H1 (cell line): Measurements from ENCODE around the gene FXN. TPM values are rescaled to one million over a fixed set of nuclear protein-coding genes. Genes with fewer than 3 reads are reported as not detected.

ENCODE experiments used
- CTCF ChIA-PET: fragments of 300-600 bp; sonication (Branson Sonifier 250); formaldehyde crosslinking; loops from one replicate; lab custom pipeline; 2021; ENCODE audit not compliant: partially characterized antibody; lab: Charles Lee
- POLR2A ChIA-PET: fragments of 300-600 bp; sonication (Branson Sonifier 250); formaldehyde crosslinking; loops from one replicate; lab custom pipeline; 2021; ENCODE audit warnings: inconsistent platforms; ENCODE audit not compliant: partially characterized antibody; lab: Charles Lee
- DNase-seq, 2 experiments: peaks; one replicate each; pipeline versions ENCODE4 v3.0.0 to v3.0.0-alpha.2; 2010 to 2022; ENCODE audit warnings: low spot score in 2 of 2, low read depth in 1 of 2, mixed read lengths in 1 of 2
- FAIRE-seq: peaks from 2 replicates; lab custom pipeline; 2011; peaks lifted over from hg19 to GRCh38; lab: Jason Lieb, UNC
- H2AFZ ChIP-seq: 2 replicates; pipeline ENCODE4 v1.8.1; 2012; ENCODE audit warnings: low read length, inconsistent platforms
- H2AK5ac ChIP-seq: 2 replicates; pipeline ENCODE4 v1.6.1; 2013; ENCODE audit warnings: low read depth, low read length
- H2BK120ac ChIP-seq: replicated peaks from 2 replicates; pipeline ENCODE3; 2013; ENCODE audit warnings: low read depth, low read length, inconsistent platforms
- H2BK12ac ChIP-seq: 2 replicates; pipeline ENCODE4 v1.6.1; 2013; ENCODE audit warnings: low read depth, low read length
- H2BK15ac ChIP-seq: 2 replicates; pipeline ENCODE4 v1.6.1; 2013; ENCODE audit warnings: low read length
- H2BK20ac ChIP-seq: 2 replicates; pipeline ENCODE4 v1.6.1; 2013; ENCODE audit warnings: low read length
- H2BK5ac ChIP-seq: 2 replicates; pipeline ENCODE4 v1.6.1; 2013; ENCODE audit warnings: low read depth, low read length
- H3K14ac ChIP-seq: 2 replicates; pipeline ENCODE4 v1.6.1; 2013; ENCODE audit warnings: inconsistent platforms; ENCODE audit not compliant: insufficient read length
- H3K18ac ChIP-seq: 2 replicates; pipeline ENCODE4 v1.6.1; 2013; ENCODE audit warnings: low read length; ENCODE audit errors: extremely low read depth
- H3K23ac ChIP-seq: 2 replicates; pipeline ENCODE4 v1.6.1; 2013; ENCODE audit warnings: inconsistent platforms; ENCODE audit not compliant: insufficient read length
- H3K23me2 ChIP-seq: 2 replicates; pipeline ENCODE4 v1.6.1; 2013; ENCODE audit warnings: low read depth, low read length
- H3K27ac ChIP-seq: 2 replicates; pipeline ENCODE4 v1.6.1; 2011; ENCODE audit warnings: low read depth, low read length, inconsistent platforms
- H3K27me3 ChIP-seq, 4 experiments: replicated peaks in 1 of 4; 1 replicate in 1 of 4; 2 replicates in 3 of 4; pipeline versions ENCODE4 v1.6.1 to v1.8.1; 2011 to 2013; ENCODE audit warnings: low read length in 3 of 4, mild to moderate bottlenecking in 3 of 4, inconsistent platforms in 2 of 4, mixed read lengths in 2 of 4, moderate library complexity in 1 of 4; ENCODE audit not compliant: control insufficient read depth in 3 of 4, insufficient read depth in 3 of 4; ENCODE audit errors: extremely low read depth in 1 of 4
- H3K36me3 ChIP-seq, 4 experiments: 2 replicates each; pipeline versions ENCODE4 v1.6.1 to v1.8.1; 2011 to 2013; ENCODE audit warnings: mild to moderate bottlenecking in 4 of 4, low read length in 3 of 4, moderate library complexity in 2 of 4, control low read depth in 1 of 4, inconsistent platforms in 1 of 4; ENCODE audit not compliant: insufficient read depth in 4 of 4, control insufficient read depth in 2 of 4
- H3K4ac ChIP-seq: replicated peaks from 2 replicates; pipeline ENCODE3; 2013; ENCODE audit warnings: low read length, low read depth, mixed read lengths, inconsistent platforms; ENCODE audit not compliant: insufficient read length
- H3K4me1 ChIP-seq, 4 experiments: replicated peaks in 1 of 4; 1 replicate in 1 of 4; 2 replicates in 3 of 4; pipeline versions ENCODE4 v1.6.1 to v1.8.1; 2011 to 2013; ENCODE audit warnings: low read length in 3 of 4, inconsistent platforms in 2 of 4, mixed read lengths in 1 of 4; ENCODE audit not compliant: insufficient read depth in 4 of 4, control insufficient read depth in 3 of 4
- H3K4me2 ChIP-seq, 2 experiments: 2 replicates each; pipeline versions ENCODE4 v1.6.1 to v1.8.1; 2011 to 2013; ENCODE audit warnings: low read depth in 2 of 2, low read length in 2 of 2, control low read depth in 1 of 2, inconsistent platforms in 1 of 2, mild to moderate bottlenecking in 1 of 2; ENCODE audit not compliant: insufficient read depth in 1 of 2
- H3K4me3 ChIP-seq, 4 experiments: fragments of 200-600, 300-600 bp in 1 of 4; sonication (generic), shearing (Covaris generic), sonication (Bioruptor Twin) in 1 of 4; 2 replicates each; pipeline versions ENCODE4 v1.5.1 to v1.8.1; 2011 to 2016; ENCODE audit warnings: low read length in 4 of 4, low read depth in 3 of 4, control low read depth in 2 of 4, inconsistent platforms in 2 of 4, mild to moderate bottlenecking in 2 of 4, mixed read lengths in 1 of 4, moderate library complexity in 1 of 4; ENCODE audit not compliant: insufficient read depth in 2 of 4; ENCODE audit errors: extremely low read depth in 1 of 4
- H3K56ac ChIP-seq: replicated peaks from 2 replicates; pipeline ENCODE3; 2013; ENCODE audit warnings: low read depth, mild to moderate bottlenecking, mixed read lengths, low read length, inconsistent platforms; ENCODE audit not compliant: insufficient read length
- H3K79me1 ChIP-seq: 2 replicates; pipeline ENCODE4 v1.6.1; 2013; ENCODE audit warnings: low read depth, low read length, control low read depth
- H3K79me2 ChIP-seq, 2 experiments: 2 replicates each; pipeline versions ENCODE4 v1.6.1 to v1.8.1; 2012 to 2013; ENCODE audit warnings: low read length in 2 of 2, mild to moderate bottlenecking in 2 of 2, inconsistent platforms in 1 of 2; ENCODE audit not compliant: insufficient read depth in 2 of 2, control insufficient read depth in 1 of 2
- H3K9ac ChIP-seq, 4 experiments: replicated peaks in 1 of 4; 1 replicate in 1 of 4; 2 replicates in 3 of 4; pipeline versions ENCODE4 v1.6.1 to v1.8.1; 2011 to 2013; ENCODE audit warnings: low read depth in 3 of 4, low read length in 3 of 4, control low read depth in 2 of 4, mild to moderate bottlenecking in 2 of 4, moderate library complexity in 2 of 4, inconsistent platforms in 1 of 4; ENCODE audit errors: extremely low read depth in 1 of 4
- H3K9me3 ChIP-seq, 2 experiments: 2 replicates each; pipeline versions ENCODE4 v1.6.1 to v1.8.1; 2012 to 2013; ENCODE audit warnings: mild to moderate bottlenecking in 2 of 2, moderate library complexity in 2 of 2, control low read depth in 1 of 2, inconsistent platforms in 1 of 2, low read depth in 1 of 2, low read length in 1 of 2, mixed read lengths in 1 of 2; ENCODE audit not compliant: insufficient read depth in 2 of 2
- H4K20me1 ChIP-seq, 2 experiments: replicated peaks in 1 of 2; 2 replicates each; pipeline versions ENCODE3 to v1.8.1; 2011 to 2013; ENCODE audit warnings: inconsistent platforms in 2 of 2, low read length in 2 of 2, mild to moderate bottlenecking in 1 of 2; ENCODE audit not compliant: insufficient read depth in 2 of 2, control insufficient read depth in 1 of 2
- H4K5ac ChIP-seq: 2 replicates; pipeline ENCODE4 v1.6.1; 2013; ENCODE audit warnings: low read length, low read depth, mixed read lengths, inconsistent platforms; ENCODE audit not compliant: insufficient read length
- H4K8ac ChIP-seq: 2 replicates; pipeline ENCODE4 v1.8.0; 2013; ENCODE audit warnings: mild to moderate bottlenecking, moderate library complexity, low read length, inconsistent platforms; ENCODE audit not compliant: insufficient read depth; ENCODE audit errors: extremely low read depth
- H4K91ac ChIP-seq: replicated peaks from 2 replicates; pipeline ENCODE3; 2013; ENCODE audit warnings: low read length, mixed read lengths, inconsistent platforms; ENCODE audit not compliant: insufficient read length
- BCL11A ChIP-seq, 2 experiments: IDR thresholded peaks; one replicate each; pipeline ENCODE4 v1.6.1; 2011; ENCODE audit warnings: low read depth in 2 of 2, low read length in 2 of 2, mild to moderate bottlenecking in 2 of 2
- E2F6 ChIP-seq: IDR thresholded peaks from 2 replicates; pipeline ENCODE4 v1.6.1; 2012; ENCODE audit warnings: inconsistent platforms
- EZH2 ChIP-seq: fragments of 200-600 bp; sonication (generic); IDR thresholded peaks from 2 replicates; pipeline ENCODE4 v1.7.1; 2012; ENCODE audit warnings: low read depth, mild to moderate bottlenecking, moderate library complexity, low read length, inconsistent platforms; ENCODE audit not compliant: severe bottlenecking
- POLR2AphosphoS5 ChIP-seq: IDR thresholded peaks from 2 replicates; pipeline ENCODE4 v1.6.1; 2011; ENCODE audit warnings: low read depth, low read length
- WGBS, 2 experiments: shearing (Covaris generic) in 1 of 2; methylation state at CpG; one replicate each; pipeline versions ENCODE4 v1.1.6 to v1.1.7; 2013 to 2015; ENCODE audit warnings: low lambda C conversion rate in 2 of 2, mixed read lengths in 2 of 2, inconsistent platforms in 1 of 2, low coverage in 1 of 2, missing lambda C conversion rate in 1 of 2; ENCODE audit not compliant: insufficient replicate concordance in 2 of 2, insufficient coverage in 1 of 2, insufficient read length in 1 of 2; ENCODE audit errors: extremely low coverage in 1 of 2, missing lambda C conversion rate in 1 of 2; 5-methylcytosine and 5-hydroxymethylcytosine counted together
- polyA plus RNA-seq, 7 experiments: library from polyadenylated mRNA; depleted of rRNA in 3 of 7; stranded (reverse) in 5 of 7; unstranded in 2 of 7; fragments of >200 nt in 5 of 7; fragments of 200-250 nt in 2 of 7; gene quantifications; 1 replicate in 5 of 7; 2 replicates in 1 of 7; 4 replicates in 1 of 7; pipeline versions ENCODE4 v1.2.1 to v1.2.3, GENCODE V29; 2011 to 2013; ENCODE audit warnings: missing spikeins in 2 of 7, mixed read lengths in 2 of 7
- total RNA-seq: library from RNA; stranded (reverse); fragmentation: NEBNext Ultra II Directional; extraction: Animal tissue kit (Norgen Biotek cat#: 25700); gene quantifications from 2 replicates; pipeline ENCODE4 v1.2.1, GENCODE V29; 2021

FXN gene
- total and polyA plus RNA-seq, 2 of the 8 experiments (the other 6 are each of a cell fraction or from before 2014, with no cell fraction given): 34.2 to 37.5 TPM

- Histone ChIP-seq H3K4me3 (no peak overlapping the region), H2BK120ac (no peak overlapping the region), H3K9ac (no peak overlapping the region; a peak in 1 of 7 replicates), H4K91ac (no peak overlapping the region), H3K56ac (no peak overlapping the region), H3K18ac (no peak overlapping the region), H2BK12ac (no peak overlapping the region), H4K20me1 (peaks cover 0 to 4% of the 10 kb centered on the region in 2 experiments), H3K27ac (no peak overlapping the region), H2BK15ac (no peak overlapping the region), H3K36me3 (peaks cover 4 to 15% (median 7%) of the 10 kb centered on the region in 4 experiments; a peak in 7 of 8 replicates), H3K14ac (no peak overlapping the region), H2AK5ac (no peak overlapping the region), H3K4me2 (0 out of 4 replicates have a peak overlapping the region, but pooled peaks of 1 of the 2 experiments have one; percentile 14), H3K79me1 (no peaks in the 10 kb centered on the region), H3K9me3 (no peaks in the 10 kb centered on the region), H3K79me2 (0 out of 4 replicates have a peak, but pooled peaks cover 0 to 3% of the 10 kb centered on the region in 2 experiments), H2BK20ac (no peak overlapping the region), H3K23ac (no peak overlapping the region), H2BK5ac (no peak overlapping the region), H3K4ac (no peak overlapping the region), H2AFZ (no peak overlapping the region), H3K23me2 (no peaks in the 10 kb centered on the region), H3K27me3 (no peaks in the 10 kb centered on the region), H4K5ac (no peak overlapping the region), H3K4me1 (peaks cover 2 to 6% (median 5%) of the 10 kb centered on the region in 4 experiments; a peak in 6 of 7 replicates), H4K8ac (no peak overlapping the region)
- POLR2A ChIA-PET: interaction anchor here (0.7 to 2.5 kb wide), 2 partner anchors 57 to 108 kb away, joined by 3 to 13 read pairs; partner anchors contain the start of gene TJP2
- WGBS, 2 experiments: 83% methylated on average over 1 of the region's 1 CpG; no CpG with 5 or more reads in 1 of the 2 experiments
- DNase-seq (no peak), FAIRE-seq (no peak)
- TF ChIP-seq BCL11A (IDR thresholded peaks at IDR 0.05; ENCODE audit: low read depth in 2 of 2, low read length in 2 of 2) (no peak), POLR2AphosphoS5 (no peak), E2F6 (no peak), EZH2 (no peak)
- CTCF ChIA-PET: interaction anchor here (0.6 to 3.6 kb wide), 5 partner anchors 12 to 249 kb away, joined by 3 to 19 read pairs (median 4); no protein-coding TSS in a partner anchor
These were observed 30.1 kb downstream of the FXN start for GRCh38 chr9:69065660-69066059.
